Stomach (tissue), 4 donors: Measurements from ENCODE around the gene ARID1B.

ENCODE experiments used
- EP300 ChIP-seq: sonication (generic); formaldehyde crosslinking; IDR thresholded peaks from one replicate; pipeline ENCODE4 v1.6.1; 2017; ENCODE audit warnings: antibody characterized with exemption
- POLR2AphosphoS5 ChIP-seq, 3 donors: sonication (generic); formaldehyde crosslinking; IDR thresholded peaks; one replicate each; pipeline ENCODE4 v1.6.1; 2016; ENCODE audit warnings: antibody characterized with exemption in 3 of 3
- TF ChIP-seq, protein P1 (sequence below), 7 experiments: fragments of 450-650 bp in 4 of 7; fragments of 200-600 bp in 3 of 7; sonication (generic) in 3 of 7; IDR thresholded peaks; one replicate each; pipeline ENCODE4 v1.5.1; 2016 to 2019; ENCODE audit warnings: antibody characterized with exemption in 7 of 7, control low read depth in 2 of 7, mild to moderate bottlenecking in 1 of 7

DNA sequence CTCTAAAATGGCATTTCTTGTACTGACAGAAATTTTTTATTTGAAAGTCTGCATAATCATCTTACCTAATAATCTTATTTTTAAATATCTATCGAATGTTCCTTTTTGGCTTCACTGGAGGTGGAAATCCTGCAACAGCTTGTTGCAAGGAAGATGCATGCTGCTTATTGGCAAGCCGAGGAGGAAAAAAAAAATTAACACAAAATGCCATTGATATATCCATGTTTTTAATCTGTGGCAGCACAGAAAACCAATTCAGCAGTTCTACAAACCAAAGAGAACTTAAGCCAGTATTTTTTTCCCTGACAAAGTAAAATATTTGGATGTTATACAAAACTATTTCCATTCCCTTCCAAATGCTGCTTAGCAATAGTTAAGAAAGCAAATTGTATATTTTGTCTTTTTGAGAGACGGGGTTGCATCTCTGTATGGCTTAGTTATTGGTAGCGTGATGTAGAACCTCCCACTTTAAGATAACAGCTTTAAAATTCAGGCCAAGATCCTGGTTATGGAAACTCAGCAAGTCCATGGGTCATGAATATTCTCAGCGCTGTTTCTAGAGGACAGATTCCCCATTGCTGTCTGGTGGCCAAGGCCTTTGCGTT, 314.8 kb downstream of the ARID1B start:
- TF ChIP-seq, protein P1, sequence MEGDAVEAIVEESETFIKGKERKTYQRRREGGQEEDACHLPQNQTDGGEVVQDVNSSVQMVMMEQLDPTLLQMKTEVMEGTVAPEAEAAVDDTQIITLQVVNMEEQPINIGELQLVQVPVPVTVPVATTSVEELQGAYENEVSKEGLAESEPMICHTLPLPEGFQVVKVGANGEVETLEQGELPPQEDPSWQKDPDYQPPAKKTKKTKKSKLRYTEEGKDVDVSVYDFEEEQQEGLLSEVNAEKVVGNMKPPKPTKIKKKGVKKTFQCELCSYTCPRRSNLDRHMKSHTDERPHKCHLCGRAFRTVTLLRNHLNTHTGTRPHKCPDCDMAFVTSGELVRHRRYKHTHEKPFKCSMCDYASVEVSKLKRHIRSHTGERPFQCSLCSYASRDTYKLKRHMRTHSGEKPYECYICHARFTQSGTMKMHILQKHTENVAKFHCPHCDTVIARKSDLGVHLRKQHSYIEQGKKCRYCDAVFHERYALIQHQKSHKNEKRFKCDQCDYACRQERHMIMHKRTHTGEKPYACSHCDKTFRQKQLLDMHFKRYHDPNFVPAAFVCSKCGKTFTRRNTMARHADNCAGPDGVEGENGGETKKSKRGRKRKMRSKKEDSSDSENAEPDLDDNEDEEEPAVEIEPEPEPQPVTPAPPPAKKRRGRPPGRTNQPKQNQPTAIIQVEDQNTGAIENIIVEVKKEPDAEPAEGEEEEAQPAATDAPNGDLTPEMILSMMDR (IDR thresholded peaks at IDR 0.05) = no peak
- TF ChIP-seq EP300 (no peak), POLR2AphosphoS5 (IDR thresholded peaks at IDR 0.05) (no peak)
